PFSK-1 (cell line): ENCODE results near the gene NIPAL3.

ENCODE experiments used
- FOXP2 ChIP-seq: optimal IDR thresholded peaks from 2 replicates; pipeline ENCODE3; 2011; ENCODE audit warnings: borderline replicate concordance, control low read depth, inconsistent platforms; ENCODE audit not compliant: insufficient read depth; ENCODE audit errors: extremely low read length, extremely low read depth
- POLR2AphosphoS5 ChIP-seq: IDR thresholded peaks from 2 replicates; pipeline ENCODE4 v1.6.1; 2012; ENCODE audit warnings: low read depth, mild to moderate bottlenecking, control low read depth, low read length, moderate library complexity
- SIN3A ChIP-seq: IDR thresholded peaks from 2 replicates; pipeline ENCODE4 v1.6.1; 2012; ENCODE audit warnings: mild to moderate bottlenecking, low read length, moderate library complexity, borderline replicate concordance; ENCODE audit not compliant: insufficient read depth
- TAF1 ChIP-seq: IDR thresholded peaks from 2 replicates; pipeline ENCODE4 v1.6.1; 2012; ENCODE audit warnings: low read length, control low read depth, borderline replicate concordance; ENCODE audit not compliant: insufficient read depth
- TF ChIP-seq, protein P1 (sequence below), 2 experiments: IDR thresholded peaks; 2 replicates each; pipeline versions ENCODE4 v1.6.1 to v1.8.0; 2011 to 2012; ENCODE audit warnings: low read depth in 2 of 2, low read length in 2 of 2, control low read depth in 1 of 2, inconsistent platforms in 1 of 2, mild to moderate bottlenecking in 1 of 2, moderate library complexity in 1 of 2; ENCODE audit not compliant: insufficient read depth in 1 of 2

NIPAL3 gene

DNA sequence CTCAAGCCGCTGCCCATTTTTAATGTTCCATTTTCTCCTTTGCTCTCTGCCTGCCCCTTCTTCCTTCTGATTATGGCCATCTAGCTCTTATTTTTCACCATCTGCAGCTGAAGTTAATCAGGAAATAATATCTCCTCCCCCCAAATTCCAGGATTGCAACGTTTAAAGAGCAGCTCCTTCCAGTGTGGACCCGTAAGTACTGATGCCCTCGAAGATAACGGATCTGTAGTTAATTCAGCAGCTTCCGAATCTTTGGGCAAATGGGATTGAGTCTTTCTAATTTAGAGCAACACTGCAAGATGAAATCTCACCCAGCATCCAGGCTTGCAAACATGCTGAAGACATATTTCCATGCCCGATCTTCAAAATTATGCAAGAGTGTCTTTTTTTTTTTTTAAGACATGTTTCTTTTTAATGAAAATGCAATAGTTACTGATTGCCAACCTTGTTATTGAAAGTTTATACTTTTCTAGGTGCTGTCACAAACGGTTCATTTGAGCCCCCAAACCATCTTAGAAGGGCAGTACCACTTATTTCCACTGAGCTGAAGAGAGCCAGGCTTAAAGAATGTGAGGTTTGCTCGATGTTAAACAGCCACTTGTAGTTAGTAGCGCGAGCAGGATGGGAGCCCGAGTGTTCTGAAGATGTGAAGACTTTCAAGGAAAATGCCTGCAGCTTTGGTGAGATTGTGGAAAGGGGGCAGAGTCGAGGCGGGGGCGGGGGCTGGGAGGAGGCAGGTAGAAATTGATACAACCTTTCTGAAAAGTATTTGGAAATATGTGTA is 76.2 kb downstream of the NIPAL3 start:
- TF ChIP-seq, protein P1, sequence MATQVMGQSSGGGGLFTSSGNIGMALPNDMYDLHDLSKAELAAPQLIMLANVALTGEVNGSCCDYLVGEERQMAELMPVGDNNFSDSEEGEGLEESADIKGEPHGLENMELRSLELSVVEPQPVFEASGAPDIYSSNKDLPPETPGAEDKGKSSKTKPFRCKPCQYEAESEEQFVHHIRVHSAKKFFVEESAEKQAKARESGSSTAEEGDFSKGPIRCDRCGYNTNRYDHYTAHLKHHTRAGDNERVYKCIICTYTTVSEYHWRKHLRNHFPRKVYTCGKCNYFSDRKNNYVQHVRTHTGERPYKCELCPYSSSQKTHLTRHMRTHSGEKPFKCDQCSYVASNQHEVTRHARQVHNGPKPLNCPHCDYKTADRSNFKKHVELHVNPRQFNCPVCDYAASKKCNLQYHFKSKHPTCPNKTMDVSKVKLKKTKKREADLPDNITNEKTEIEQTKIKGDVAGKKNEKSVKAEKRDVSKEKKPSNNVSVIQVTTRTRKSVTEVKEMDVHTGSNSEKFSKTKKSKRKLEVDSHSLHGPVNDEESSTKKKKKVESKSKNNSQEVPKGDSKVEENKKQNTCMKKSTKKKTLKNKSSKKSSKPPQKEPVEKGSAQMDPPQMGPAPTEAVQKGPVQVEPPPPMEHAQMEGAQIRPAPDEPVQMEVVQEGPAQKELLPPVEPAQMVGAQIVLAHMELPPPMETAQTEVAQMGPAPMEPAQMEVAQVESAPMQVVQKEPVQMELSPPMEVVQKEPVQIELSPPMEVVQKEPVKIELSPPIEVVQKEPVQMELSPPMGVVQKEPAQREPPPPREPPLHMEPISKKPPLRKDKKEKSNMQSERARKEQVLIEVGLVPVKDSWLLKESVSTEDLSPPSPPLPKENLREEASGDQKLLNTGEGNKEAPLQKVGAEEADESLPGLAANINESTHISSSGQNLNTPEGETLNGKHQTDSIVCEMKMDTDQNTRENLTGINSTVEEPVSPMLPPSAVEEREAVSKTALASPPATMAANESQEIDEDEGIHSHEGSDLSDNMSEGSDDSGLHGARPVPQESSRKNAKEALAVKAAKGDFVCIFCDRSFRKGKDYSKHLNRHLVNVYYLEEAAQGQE (IDR thresholded peaks at IDR 0.05; ENCODE audit: insufficient read depth in 1 of 2, low read depth in 2 of 2, low read length in 2 of 2): no peak
- TF ChIP-seq SIN3A (no peak), FOXP2 (no peak), TAF1 (no peak), POLR2AphosphoS5 (no peak)

DNA sequence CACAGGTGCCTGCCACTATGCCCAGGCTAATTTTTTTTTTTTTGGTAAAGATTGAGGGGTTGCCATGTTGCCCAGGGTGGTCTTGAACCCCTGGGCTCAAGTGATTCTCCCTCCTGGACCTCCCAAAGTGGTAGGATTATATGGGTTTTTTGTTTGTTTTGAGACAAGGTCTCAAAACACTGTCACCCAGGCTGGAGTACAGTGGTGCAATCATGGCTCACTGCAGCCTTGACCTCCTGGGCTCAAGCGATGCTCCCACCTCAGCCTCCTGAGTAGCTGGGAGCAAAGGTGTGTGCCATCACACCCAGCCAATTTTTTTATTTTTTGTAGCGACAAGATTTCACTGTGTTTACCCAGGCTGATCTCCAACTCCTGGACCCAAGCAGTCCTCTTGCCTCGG is 78.2 kb downstream of the NIPAL3 start:
- TF ChIP-seq, protein P1 (IDR thresholded peaks at IDR 0.05; ENCODE audit: insufficient read depth in 1 of 2, low read depth in 2 of 2, low read length in 2 of 2): no peak
- TF ChIP-seq POLR2AphosphoS5 (no peak), FOXP2 (no peak), SIN3A (no peak), TAF1 (no peak)

DNA sequence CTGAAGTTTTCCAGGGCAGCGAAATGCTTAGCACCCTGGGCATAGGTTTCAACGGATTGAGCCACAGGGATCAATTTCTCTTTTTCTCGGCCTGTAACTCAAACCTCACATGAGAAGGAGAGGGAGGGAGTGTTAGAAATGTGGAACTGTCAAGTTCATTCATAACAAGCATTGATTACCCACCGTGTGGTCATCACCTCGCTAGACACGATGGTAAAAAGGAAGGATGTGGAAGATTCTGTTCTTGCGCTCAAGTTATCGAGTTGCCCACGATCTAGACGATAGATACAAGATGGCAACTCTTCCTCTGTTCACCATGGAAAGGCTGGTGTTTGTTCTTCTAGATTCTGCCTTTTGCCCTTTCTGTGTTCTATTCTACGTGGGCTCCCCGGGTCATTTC is 83.0 kb downstream of the NIPAL3 start:
- TF ChIP-seq SIN3A (no peak), POLR2AphosphoS5 (no peak), FOXP2 (no peak), TAF1 (no peak)
- TF ChIP-seq, protein P1 (IDR thresholded peaks at IDR 0.05; ENCODE audit: insufficient read depth in 1 of 2, low read depth in 2 of 2, low read length in 2 of 2): no peak

DNA sequence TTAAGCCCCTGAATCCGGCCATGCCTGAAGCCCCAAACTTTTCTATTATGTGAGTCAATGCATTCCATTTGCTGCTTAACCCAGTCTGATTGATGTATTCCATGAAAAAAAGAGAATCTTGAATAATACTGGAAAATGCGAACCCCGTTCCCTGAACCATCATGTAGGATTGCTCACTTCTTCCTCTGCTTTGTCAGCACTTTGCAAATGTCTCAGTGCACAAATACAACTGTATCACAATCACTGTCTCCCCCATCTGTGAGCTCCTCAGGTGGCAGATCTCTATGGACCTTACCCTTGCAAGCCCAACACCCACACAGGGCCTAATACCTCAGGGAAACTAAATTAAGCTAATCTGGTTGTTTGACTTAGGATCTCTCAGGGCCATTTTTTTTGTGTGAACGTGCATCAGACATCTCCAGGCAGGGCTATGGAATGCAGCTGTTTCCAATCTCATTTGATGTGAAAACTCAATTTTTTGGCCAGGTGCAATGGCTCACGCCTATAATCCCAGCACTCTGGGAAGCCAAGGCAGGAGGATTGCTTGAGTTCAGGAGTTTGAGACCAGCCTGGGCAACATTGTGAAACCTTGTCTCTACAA is 84.9 kb downstream of the NIPAL3 start:
- TF ChIP-seq TAF1 (no peak), POLR2AphosphoS5 (no peak), FOXP2 (no peak), SIN3A (no peak)
- TF ChIP-seq, protein P1 (IDR thresholded peaks at IDR 0.05; ENCODE audit: insufficient read depth in 1 of 2, low read depth in 2 of 2, low read length in 2 of 2): no peak
